Right renal pelvis (tissue), 4 donors: ENCODE data around the gene ALG9. TPM values are rescaled to one million over a fixed set of nuclear protein-coding genes. Genes with fewer than 3 reads are reported as not detected.

ENCODE experiments used
- DNase-seq, 4 donors: peaks; one replicate each; pipeline ENCODE4 v3.0.0-alpha.2; 2013; ENCODE audit warnings: low read depth in 4 of 4, low spot score in 3 of 4, missing footprints in 1 of 4
- polyA plus RNA-seq, 4 donors: library from polyadenylated mRNA; unstranded; fragments of 120-200 nt; gene quantifications; one replicate each; pipeline ENCODE4 v1.2.1, GENCODE V29; 2013; ENCODE audit not compliant: insufficient read length in 4 of 4

ALG9 gene
- polyA plus RNA-seq, 4 donors = 40.3 to 50.2 (median 46.2) TPM

DNA sequence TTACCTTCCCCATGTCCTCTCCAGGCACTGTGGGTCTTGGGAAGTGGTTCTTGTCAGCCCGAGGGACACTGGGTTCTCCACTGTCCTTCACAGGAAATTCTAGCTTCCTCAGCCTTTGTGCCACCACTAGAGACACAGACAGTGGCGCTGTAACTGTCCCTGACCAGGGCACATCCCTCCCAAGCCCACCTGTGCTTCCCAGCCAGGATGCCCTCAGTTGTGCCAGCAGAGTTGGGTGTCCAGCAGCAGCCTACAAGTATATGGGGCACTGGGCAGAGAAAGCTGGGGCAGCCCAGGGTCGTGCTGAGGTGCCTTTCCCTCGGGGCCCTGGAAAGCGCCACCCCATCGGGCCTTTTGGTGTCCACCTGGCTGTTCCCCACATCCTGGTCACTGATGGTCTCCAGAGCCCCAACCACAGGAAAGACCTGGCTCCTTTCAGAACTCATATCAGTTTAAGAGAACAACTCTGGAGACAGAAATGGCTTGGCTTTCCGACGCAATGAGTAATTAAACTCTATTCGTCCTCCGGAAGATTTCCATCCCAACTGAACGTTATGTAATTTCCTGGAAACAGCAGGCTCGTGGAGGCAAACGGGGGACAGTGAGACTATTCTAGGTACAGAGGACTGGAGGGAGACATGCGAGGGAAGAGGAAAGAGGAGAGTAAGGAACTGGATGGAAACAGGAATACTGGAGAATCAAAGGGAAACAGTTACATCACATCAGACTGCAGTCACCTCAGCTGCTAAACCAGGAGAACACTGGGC, 133.8 kb downstream of the ALG9 start:
- no peak for DNase-seq

GRCh38 chr11:111736621-111737443, 134.5 kb downstream of the ALG9 start:
- no peak for DNase-seq

Other genes with a start within 250 kb of the ALG9 start
- 10 to 100 TPM; 20.7 to 24.9 (median 23.4) TPM for gene PPP2R1B, start 105.2 kb downstream of the ALG9 start, polyA plus RNA-seq
- gene FDXACB1, start 7.6 kb upstream of the ALG9 start, polyA plus RNA-seq = 1 to 10 TPM; 5.4 to 6.9 (median 6.2) TPM
- 10 to 100 TPM; 45.5 to 55.0 (median 49.5) TPM for gene CFAP68, start 8.0 kb upstream of the ALG9 start, polyA plus RNA-seq
- 10 to 100 TPM; 49.9 to 71.0 (median 58.3) TPM for gene CRYAB, start 40.2 kb upstream of the ALG9 start, polyA plus RNA-seq
- 1 to 10 TPM; 1.1 to 2.7 (median 2.1) TPM for gene HSPB2, start 41.2 kb upstream of the ALG9 start, polyA plus RNA-seq
- 10 to 100 TPM; 11.0 to 12.8 (median 12.0) TPM for gene C11orf52, start 47.3 kb upstream of the ALG9 start, polyA plus RNA-seq
- gene DIXDC1, start 65.8 kb upstream of the ALG9 start, polyA plus RNA-seq = 10 to 100 TPM; 17.6 to 21.4 (median 19.3) TPM
- 10 to 100 TPM; 47.1 to 60.2 (median 57.4) TPM for gene DLAT, start 153.8 kb upstream of the ALG9 start, polyA plus RNA-seq
- 10 to 100 TPM in 2 of 4 donors, 1 to 10 TPM in 2; 8.6 to 12.5 (median 9.8) TPM for gene PIH1D2, start 202.4 kb upstream of the ALG9 start, polyA plus RNA-seq
- gene NKAPD1, start 202.7 kb upstream of the ALG9 start, polyA plus RNA-seq = 10 to 100 TPM; 43.8 to 56.5 (median 50.4) TPM
- gene TIMM8B, start 215.2 kb upstream of the ALG9 start, polyA plus RNA-seq = 10 to 100 TPM; 71.6 to 79.1 (median 74.8) TPM
- gene SDHD, start 215.3 kb upstream of the ALG9 start, polyA plus RNA-seq = 100 to 1,000 TPM; 200 to 228 (median 215) TPM